Liver (tissue), 9 donors: ENCODE data around the gene FOXA2. TPM values are rescaled to one million over a fixed set of nuclear protein-coding genes. Genes with fewer than 3 reads are reported as not detected.

ENCODE experiments used
- DNase-seq: peaks from one replicate; pipeline ENCODE4 v3.0.0-alpha.2; 2017; ENCODE audit warnings: low spot score
- H3K27ac ChIP-seq, 2 donors: one replicate each; pipeline ENCODE4 v1.7.0; 2013; ENCODE audit warnings: inconsistent platforms in 2 of 2, low read length in 2 of 2, control low read depth in 1 of 2, low read depth in 1 of 2, mild to moderate bottlenecking in 1 of 2
- H3K27me3 ChIP-seq, 4 donors: one replicate each; pipeline versions ENCODE4 v1.6.1 to v1.7.0; 2013; ENCODE audit warnings: low read length in 3 of 4, inconsistent platforms in 1 of 4, mild to moderate bottlenecking in 1 of 4, moderate library complexity in 1 of 4; ENCODE audit not compliant: control insufficient read depth in 4 of 4, insufficient read depth in 4 of 4
- H3K36me3 ChIP-seq, 4 donors: one replicate each; pipeline versions ENCODE4 v1.6.1 to v1.7.0; 2013; ENCODE audit warnings: low read length in 3 of 4, mild to moderate bottlenecking in 3 of 4, low read depth in 1 of 4, moderate library complexity in 1 of 4; ENCODE audit not compliant: control insufficient read depth in 4 of 4, insufficient read depth in 3 of 4
- H3K4me1 ChIP-seq, 4 donors: one replicate each; pipeline versions ENCODE4 v1.6.1 to v1.7.0; 2013; ENCODE audit warnings: low read length in 3 of 4, mild to moderate bottlenecking in 3 of 4, moderate library complexity in 1 of 4; ENCODE audit not compliant: control insufficient read depth in 4 of 4, insufficient read depth in 4 of 4
- H3K4me3 ChIP-seq, 3 donors: one replicate each; pipeline versions ENCODE4 v1.6.1 to v1.7.0; 2013; ENCODE audit warnings: low read length in 3 of 3, control low read depth in 1 of 3, low read depth in 1 of 3, mild to moderate bottlenecking in 1 of 3
- H3K9ac ChIP-seq, 2 donors: one replicate each; pipeline ENCODE4 v1.7.0; 2013; ENCODE audit warnings: low read length in 2 of 2, mild to moderate bottlenecking in 2 of 2, moderate library complexity in 2 of 2, control low read depth in 1 of 2, low read depth in 1 of 2
- H3K9me3 ChIP-seq, 4 donors: one replicate each; pipeline versions ENCODE4 v1.6.1 to v1.7.0; 2013; ENCODE audit warnings: low read length in 3 of 4; ENCODE audit not compliant: control insufficient read depth in 4 of 4
- EGR1 ChIP-seq, 2 donors: IDR thresholded peaks; 2 replicates each; pipeline ENCODE4 v1.6.1; 2016 to 2018; ENCODE audit warnings: antibody characterized with exemption in 2 of 2, low read depth in 2 of 2
- FOXA1 ChIP-seq: IDR thresholded peaks from 2 replicates; pipeline ENCODE4 v1.6.1; 2016; ENCODE audit warnings: antibody characterized with exemption
- FOXA2 ChIP-seq: IDR thresholded peaks from 2 replicates; pipeline ENCODE4 v1.6.1; 2016; ENCODE audit warnings: antibody characterized with exemption
- GABPA ChIP-seq, 2 donors: IDR thresholded peaks in 1 of 2; conservative IDR thresholded peaks in 1 of 2; 2 replicates each; pipeline ENCODE4 v1.6.1; 2016; ENCODE audit warnings: antibody characterized with exemption in 2 of 2, mild to moderate bottlenecking in 1 of 2, moderate library complexity in 1 of 2
- HNF4A ChIP-seq, 2 donors: conservative IDR thresholded peaks; 2 replicates each; pipeline ENCODE4 v1.6.1; 2016; ENCODE audit warnings: antibody characterized with exemption in 2 of 2, mild to moderate bottlenecking in 2 of 2
- HNF4G ChIP-seq: IDR thresholded peaks from 2 replicates; pipeline ENCODE4 v1.6.1; 2016; ENCODE audit warnings: antibody characterized with exemption
- JUND ChIP-seq, 2 donors: IDR thresholded peaks; 2 replicates each; pipeline ENCODE4 v1.6.1; 2016; ENCODE audit warnings: antibody characterized with exemption in 2 of 2
- NR2F2 ChIP-seq: IDR thresholded peaks from 2 replicates; pipeline ENCODE4 v1.6.1; 2016; ENCODE audit warnings: antibody characterized with exemption
- RAD21 ChIP-seq, 2 donors: IDR thresholded peaks; 2 replicates each; pipeline ENCODE4 v1.6.1; 2016; ENCODE audit warnings: antibody characterized with exemption in 2 of 2, mild to moderate bottlenecking in 2 of 2
- RXRA ChIP-seq, 2 donors: IDR thresholded peaks; 2 replicates each; pipeline ENCODE4 v1.6.1; 2017 to 2018; ENCODE audit warnings: antibody characterized with exemption in 2 of 2, mild to moderate bottlenecking in 1 of 2
- SP1 ChIP-seq: IDR thresholded peaks from 2 replicates; pipeline ENCODE4 v1.6.1; 2018; ENCODE audit warnings: antibody characterized with exemption, mild to moderate bottlenecking
- TAF1 ChIP-seq: conservative IDR thresholded peaks from 2 replicates; pipeline ENCODE4 v1.6.1; 2016; ENCODE audit warnings: antibody characterized with exemption, mild to moderate bottlenecking
- YY1 ChIP-seq: IDR thresholded peaks from 2 replicates; pipeline ENCODE4 v1.6.1; 2016; ENCODE audit warnings: antibody characterized with exemption, mild to moderate bottlenecking
- WGBS: extraction: QIAGEN DNeasy Blood & Tissue Kit; methylation state at CpG from one replicate; pipeline ENCODE4 v1.1.7; 2013; 5-methylcytosine and 5-hydroxymethylcytosine counted together
- polyA plus RNA-seq, 2 donors: library from polyadenylated mRNA; stranded (reverse) in 1 of 2; unstranded in 1 of 2; fragments of 200-250 nt in 1 of 2; fragments of >200 nt in 1 of 2; fragmentation: Nextera tagmentation in 1 of 2; extraction: Ambion mirVana in 1 of 2; gene quantifications; one replicate each; pipeline versions ENCODE4 v1.2.1 to v1.2.3, GENCODE V29; 2013 to 2015
- total RNA-seq, 2 donors: library from RNA; depleted of rRNA; stranded (reverse); fragments of >200 nt; gene quantifications; one replicate each; pipeline ENCODE4 v1.2.3, GENCODE V29; 2014
- TF ChIP-seq, protein P1 (sequence below): IDR thresholded peaks from 2 replicates; pipeline ENCODE4 v1.6.1; 2016; ENCODE audit warnings: antibody characterized with exemption
- TF ChIP-seq, protein P2 (sequence below): IDR thresholded peaks from 2 replicates; pipeline ENCODE4 v1.6.1; 2016; ENCODE audit warnings: antibody characterized with exemption
- TF ChIP-seq, protein P3 (sequence below): IDR thresholded peaks from 2 replicates; pipeline ENCODE4 v1.6.1; 2016; ENCODE audit warnings: antibody characterized with exemption
- TF ChIP-seq, protein P4 (sequence below): IDR thresholded peaks from 2 replicates; pipeline ENCODE4 v1.6.1; 2016; ENCODE audit warnings: antibody characterized with exemption, mild to moderate bottlenecking
- TF ChIP-seq, protein P5 (sequence below): fragments of 150-350 bp; IDR thresholded peaks from 2 replicates; pipeline ENCODE4 v1.5.1; 2017; ENCODE audit warnings: improper control_type of control experiment, low read depth, low read length; ENCODE audit not compliant: missing input control
- donor health status: healthy.
- donor health status: healthy.
- donor health status: healthy.
- donor health status: healthy.
- donor health status: healthy.

The FOXA2 gene
- total and polyA plus RNA-seq, 4 donors, result 5.2 to 12.7 (median 11.1) TPM

DNA sequence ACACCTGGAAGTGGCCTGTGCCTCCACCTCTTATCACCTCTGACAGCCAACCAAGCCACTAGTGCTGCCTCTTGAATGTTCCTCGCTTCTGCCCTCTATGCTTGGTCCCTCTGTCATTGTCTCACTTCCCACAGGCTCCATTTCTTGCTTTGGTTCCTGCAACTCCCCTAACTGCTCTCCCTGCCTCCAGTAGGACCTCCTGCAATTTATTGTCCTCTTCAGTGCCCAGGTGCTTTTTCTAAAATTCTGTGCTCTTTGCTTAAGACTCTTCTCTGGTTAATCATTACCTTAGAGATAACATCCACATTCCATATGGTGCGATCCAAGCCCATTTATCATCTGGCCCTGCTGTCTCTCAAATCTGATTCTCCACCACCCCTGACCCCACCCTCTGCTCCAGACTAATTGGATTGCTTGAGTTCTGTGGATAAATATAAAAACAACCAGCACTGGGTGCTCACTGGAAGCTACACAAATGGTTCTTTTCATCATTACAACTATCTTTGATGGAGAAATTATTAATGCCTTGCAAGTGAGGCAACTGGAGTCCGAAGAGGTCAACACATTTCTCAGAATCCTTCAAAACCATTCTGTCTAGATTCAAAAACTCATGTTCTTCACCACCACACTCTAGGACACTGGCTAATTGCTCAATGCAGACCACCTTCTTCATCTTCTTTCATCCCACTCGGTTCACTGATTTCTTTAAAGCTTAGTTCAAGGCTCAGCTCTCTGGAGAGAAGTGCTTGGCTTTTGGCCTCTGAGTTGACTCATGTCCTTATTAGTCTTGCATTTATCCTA is 47.2 kb downstream of the FOXA2 start:
- Histone ChIP-seq H3K4me3 (no peak overlapping the region), H3K27me3 (no peaks in the 10 kb centered on the region), H3K36me3 (no peaks in the 10 kb centered on the region), H3K27ac (no peak overlapping the region), H3K9ac (no peak overlapping the region), H3K4me1 (no peaks in the 10 kb centered on the region), H3K9me3 (no peaks in the 10 kb centered on the region)
- no peak for DNase-seq
- WGBS, result 88% methylated on average over 4 of the region's 4 CpGs
- TF ChIP-seq FOXA2 (no peak), RAD21 (IDR thresholded peaks at IDR 0.05) (no peak), RXRA (IDR thresholded peaks at IDR 0.05) (no peak), HNF4A (conservative IDR thresholded peaks at IDR 0.05) (no peak), GABPA (IDR thresholded peaks at IDR 0.05 in 1 of 2, conservative IDR thresholded peaks at IDR 0.05 in 1 of 2) (no peak), YY1 (no peak), TAF1 (no peak), EGR1 (IDR thresholded peaks at IDR 0.05; ENCODE audit: low read depth in 2 of 2) (no peak), FOXA1 (no peak), SP1 (no peak), JUND (IDR thresholded peaks at IDR 0.05) (no peak), HNF4G (no peak), NR2F2 (no peak)
- TF ChIP-seq, protein P1, sequence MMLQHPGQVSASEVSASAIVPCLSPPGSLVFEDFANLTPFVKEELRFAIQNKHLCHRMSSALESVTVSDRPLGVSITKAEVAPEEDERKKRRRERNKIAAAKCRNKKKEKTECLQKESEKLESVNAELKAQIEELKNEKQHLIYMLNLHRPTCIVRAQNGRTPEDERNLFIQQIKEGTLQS, result no peak
- TF ChIP-seq, protein P2, sequence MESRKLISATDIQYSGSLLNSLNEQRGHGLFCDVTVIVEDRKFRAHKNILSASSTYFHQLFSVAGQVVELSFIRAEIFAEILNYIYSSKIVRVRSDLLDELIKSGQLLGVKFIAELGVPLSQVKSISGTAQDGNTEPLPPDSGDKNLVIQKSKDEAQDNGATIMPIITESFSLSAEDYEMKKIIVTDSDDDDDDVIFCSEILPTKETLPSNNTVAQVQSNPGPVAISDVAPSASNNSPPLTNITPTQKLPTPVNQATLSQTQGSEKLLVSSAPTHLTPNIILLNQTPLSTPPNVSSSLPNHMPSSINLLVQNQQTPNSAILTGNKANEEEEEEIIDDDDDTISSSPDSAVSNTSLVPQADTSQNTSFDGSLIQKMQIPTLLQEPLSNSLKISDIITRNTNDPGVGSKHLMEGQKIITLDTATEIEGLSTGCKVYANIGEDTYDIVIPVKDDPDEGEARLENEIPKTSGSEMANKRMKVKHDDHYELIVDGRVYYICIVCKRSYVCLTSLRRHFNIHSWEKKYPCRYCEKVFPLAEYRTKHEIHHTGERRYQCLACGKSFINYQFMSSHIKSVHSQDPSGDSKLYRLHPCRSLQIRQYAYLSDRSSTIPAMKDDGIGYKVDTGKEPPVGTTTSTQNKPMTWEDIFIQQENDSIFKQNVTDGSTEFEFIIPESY, result no peak
- TF ChIP-seq, protein P3, sequence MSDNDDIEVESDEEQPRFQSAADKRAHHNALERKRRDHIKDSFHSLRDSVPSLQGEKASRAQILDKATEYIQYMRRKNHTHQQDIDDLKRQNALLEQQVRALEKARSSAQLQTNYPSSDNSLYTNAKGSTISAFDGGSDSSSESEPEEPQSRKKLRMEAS, result no peak
- TF ChIP-seq, protein P4, sequence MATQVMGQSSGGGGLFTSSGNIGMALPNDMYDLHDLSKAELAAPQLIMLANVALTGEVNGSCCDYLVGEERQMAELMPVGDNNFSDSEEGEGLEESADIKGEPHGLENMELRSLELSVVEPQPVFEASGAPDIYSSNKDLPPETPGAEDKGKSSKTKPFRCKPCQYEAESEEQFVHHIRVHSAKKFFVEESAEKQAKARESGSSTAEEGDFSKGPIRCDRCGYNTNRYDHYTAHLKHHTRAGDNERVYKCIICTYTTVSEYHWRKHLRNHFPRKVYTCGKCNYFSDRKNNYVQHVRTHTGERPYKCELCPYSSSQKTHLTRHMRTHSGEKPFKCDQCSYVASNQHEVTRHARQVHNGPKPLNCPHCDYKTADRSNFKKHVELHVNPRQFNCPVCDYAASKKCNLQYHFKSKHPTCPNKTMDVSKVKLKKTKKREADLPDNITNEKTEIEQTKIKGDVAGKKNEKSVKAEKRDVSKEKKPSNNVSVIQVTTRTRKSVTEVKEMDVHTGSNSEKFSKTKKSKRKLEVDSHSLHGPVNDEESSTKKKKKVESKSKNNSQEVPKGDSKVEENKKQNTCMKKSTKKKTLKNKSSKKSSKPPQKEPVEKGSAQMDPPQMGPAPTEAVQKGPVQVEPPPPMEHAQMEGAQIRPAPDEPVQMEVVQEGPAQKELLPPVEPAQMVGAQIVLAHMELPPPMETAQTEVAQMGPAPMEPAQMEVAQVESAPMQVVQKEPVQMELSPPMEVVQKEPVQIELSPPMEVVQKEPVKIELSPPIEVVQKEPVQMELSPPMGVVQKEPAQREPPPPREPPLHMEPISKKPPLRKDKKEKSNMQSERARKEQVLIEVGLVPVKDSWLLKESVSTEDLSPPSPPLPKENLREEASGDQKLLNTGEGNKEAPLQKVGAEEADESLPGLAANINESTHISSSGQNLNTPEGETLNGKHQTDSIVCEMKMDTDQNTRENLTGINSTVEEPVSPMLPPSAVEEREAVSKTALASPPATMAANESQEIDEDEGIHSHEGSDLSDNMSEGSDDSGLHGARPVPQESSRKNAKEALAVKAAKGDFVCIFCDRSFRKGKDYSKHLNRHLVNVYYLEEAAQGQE, result no peak
- TF ChIP-seq, protein P5, sequence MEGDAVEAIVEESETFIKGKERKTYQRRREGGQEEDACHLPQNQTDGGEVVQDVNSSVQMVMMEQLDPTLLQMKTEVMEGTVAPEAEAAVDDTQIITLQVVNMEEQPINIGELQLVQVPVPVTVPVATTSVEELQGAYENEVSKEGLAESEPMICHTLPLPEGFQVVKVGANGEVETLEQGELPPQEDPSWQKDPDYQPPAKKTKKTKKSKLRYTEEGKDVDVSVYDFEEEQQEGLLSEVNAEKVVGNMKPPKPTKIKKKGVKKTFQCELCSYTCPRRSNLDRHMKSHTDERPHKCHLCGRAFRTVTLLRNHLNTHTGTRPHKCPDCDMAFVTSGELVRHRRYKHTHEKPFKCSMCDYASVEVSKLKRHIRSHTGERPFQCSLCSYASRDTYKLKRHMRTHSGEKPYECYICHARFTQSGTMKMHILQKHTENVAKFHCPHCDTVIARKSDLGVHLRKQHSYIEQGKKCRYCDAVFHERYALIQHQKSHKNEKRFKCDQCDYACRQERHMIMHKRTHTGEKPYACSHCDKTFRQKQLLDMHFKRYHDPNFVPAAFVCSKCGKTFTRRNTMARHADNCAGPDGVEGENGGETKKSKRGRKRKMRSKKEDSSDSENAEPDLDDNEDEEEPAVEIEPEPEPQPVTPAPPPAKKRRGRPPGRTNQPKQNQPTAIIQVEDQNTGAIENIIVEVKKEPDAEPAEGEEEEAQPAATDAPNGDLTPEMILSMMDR, result no peak
